ENCODE measurements around the gene DST. TPM values are rescaled to one million over a fixed set of nuclear protein-coding genes. Genes with fewer than 3 reads are reported as not detected.

DST gene
- total and polyA plus RNA-seq, 4 donors = 325 to 525 (median 420) TPM

DNA sequence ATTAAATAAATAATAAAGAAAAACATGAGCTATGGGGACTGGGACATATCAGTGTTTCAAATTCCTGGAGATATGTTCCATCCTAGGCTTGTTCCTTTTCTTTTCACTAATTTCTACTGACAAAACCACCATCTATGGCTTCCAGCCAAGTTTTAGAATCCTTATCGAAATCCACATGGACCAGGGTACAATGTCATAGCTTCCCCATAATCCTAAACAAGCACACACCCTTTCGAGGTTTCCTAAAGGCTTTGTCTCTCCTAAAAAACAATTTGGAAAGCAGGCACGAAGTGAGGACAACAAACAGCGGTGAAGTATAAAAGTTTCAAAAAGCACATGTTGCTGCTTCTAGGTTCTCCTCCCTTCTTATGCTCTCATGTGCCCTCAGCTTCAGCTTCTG lies 13.3 kb upstream of the DST start:
- DNase-seq (ENCODE audit: low read depth in 4 of 6, low spot score in 6 of 6) = no peak
- H3K4me1 ChIP-seq (ENCODE audit: control insufficient read depth, insufficient read depth, low read length) = peaks cover 4% of the 10 kb centered on the region
- H3K4me3 ChIP-seq (ENCODE audit: low read depth, low read length) = no peak overlapping the region
- H3K9me3 ChIP-seq (ENCODE audit: control insufficient read depth, insufficient read depth, low read length) = no peaks in the 10 kb centered on the region
- H3K36me3 ChIP-seq (ENCODE audit: control insufficient read depth, insufficient read depth, low read length) = no peaks in the 10 kb centered on the region
- WGBS (ENCODE audit: insufficient coverage) = 100% methylated on average over 2 of the region's 4 CpGs
- no peak overlapping the region for H3K27ac ChIP-seq (ENCODE audit: low read depth, low read length)
- H3K27me3 ChIP-seq (ENCODE audit: control insufficient read depth, insufficient read depth, low read length) = no peaks in the 10 kb centered on the region

DNA sequence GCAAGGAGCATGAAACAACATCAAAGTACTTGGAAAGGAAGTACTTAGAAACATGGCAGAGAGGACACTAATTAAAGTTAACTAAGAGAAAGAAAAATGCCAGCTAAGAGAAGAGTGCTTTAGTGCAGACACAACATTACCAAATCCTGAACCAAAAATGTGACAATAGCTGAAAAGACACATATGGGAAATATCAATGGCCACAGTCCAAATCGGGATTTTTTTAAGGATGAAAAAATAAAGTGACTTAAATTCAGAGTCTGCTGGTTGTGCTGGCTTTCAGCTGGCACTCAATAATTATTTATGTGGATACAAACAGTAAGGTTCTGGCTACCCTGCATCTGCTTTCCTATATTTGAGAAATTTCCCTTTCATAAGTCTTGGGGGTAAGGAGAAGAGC lies 12.6 kb upstream of the DST start:
- no CpG with 5 or more reads among the region's 1 CpG for WGBS (ENCODE audit: insufficient coverage)
- Histone ChIP-seq H3K4me3 (ENCODE audit: low read depth, low read length) (no peak overlapping the region), H3K9me3 (ENCODE audit: control insufficient read depth, insufficient read depth, low read length) (no peaks in the 10 kb centered on the region), H3K36me3 (ENCODE audit: control insufficient read depth, insufficient read depth, low read length) (no peaks in the 10 kb centered on the region), H3K27me3 (ENCODE audit: control insufficient read depth, insufficient read depth, low read length) (no peaks in the 10 kb centered on the region), H3K27ac (ENCODE audit: low read depth, low read length) (no peak overlapping the region), H3K4me1 (ENCODE audit: control insufficient read depth, insufficient read depth, low read length) (peaks cover 4% of the 10 kb centered on the region)
- no peak for DNase-seq (ENCODE audit: low read depth in 4 of 6, low spot score in 6 of 6)

DNA sequence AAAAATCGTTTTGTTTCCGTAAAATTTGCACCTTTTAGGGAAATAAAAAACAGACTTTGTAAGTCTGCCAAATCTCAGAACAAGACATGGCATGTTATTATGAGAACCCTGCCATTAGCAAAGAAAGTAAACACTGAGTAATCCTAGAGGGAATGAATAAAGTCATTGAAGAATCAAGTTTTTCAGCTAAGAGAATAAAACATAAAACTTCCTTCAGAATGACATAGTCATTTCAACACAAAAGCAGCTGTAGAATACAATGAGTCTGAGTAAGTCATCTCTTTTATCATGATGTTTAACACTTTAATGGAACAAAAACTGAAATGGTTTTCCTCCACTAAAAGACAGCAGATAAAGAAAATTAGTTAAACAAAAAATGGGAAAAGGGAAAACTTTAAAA lies 10.3 kb upstream of the DST start:
- Histone ChIP-seq H3K27me3 (ENCODE audit: control insufficient read depth, insufficient read depth, low read length) (no peaks in the 10 kb centered on the region), H3K4me1 (ENCODE audit: control insufficient read depth, insufficient read depth, low read length) (peaks cover 4% of the 10 kb centered on the region), H3K36me3 (ENCODE audit: control insufficient read depth, insufficient read depth, low read length) (no peaks in the 10 kb centered on the region), H3K27ac (ENCODE audit: low read depth, low read length) (peak overlapping the region; percentile 30), H3K9me3 (ENCODE audit: control insufficient read depth, insufficient read depth, low read length) (no peaks in the 10 kb centered on the region), H3K4me3 (ENCODE audit: low read depth, low read length) (no peak overlapping the region)
- no CpG with 5 or more reads among the region's 2 CpGs for WGBS (ENCODE audit: insufficient coverage)
- DNase-seq (ENCODE audit: low read depth in 4 of 6, low spot score in 6 of 6) = peak in 1 of 6 donors; percentile 14

DNA sequence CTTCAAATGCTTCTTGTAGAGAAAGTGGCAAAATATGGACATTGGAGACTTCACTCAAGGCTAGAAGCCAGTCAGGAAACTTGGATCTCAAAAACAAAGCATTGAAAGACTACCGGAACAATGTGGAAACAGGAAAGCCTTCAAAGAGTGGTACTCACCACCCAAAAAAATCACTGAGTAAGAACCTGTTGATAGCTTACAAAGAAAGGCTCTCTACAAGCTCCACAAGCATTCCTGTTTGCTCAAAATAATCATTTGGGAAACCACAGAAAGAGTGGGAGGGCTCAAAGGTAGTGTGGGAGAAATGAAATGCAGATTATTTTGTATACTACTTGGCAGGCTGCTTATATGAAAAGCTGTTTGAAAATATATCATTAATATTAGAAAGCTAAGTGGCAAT lies 9.5 kb upstream of the DST start:
- Histone ChIP-seq H3K27me3 (ENCODE audit: control insufficient read depth, insufficient read depth, low read length) (no peaks in the 10 kb centered on the region), H3K36me3 (ENCODE audit: control insufficient read depth, insufficient read depth, low read length) (no peaks in the 10 kb centered on the region), H3K4me1 (ENCODE audit: control insufficient read depth, insufficient read depth, low read length) (peaks cover 4% of the 10 kb centered on the region), H3K27ac (ENCODE audit: low read depth, low read length) (no peak overlapping the region), H3K4me3 (ENCODE audit: low read depth, low read length) (no peak overlapping the region), H3K9me3 (ENCODE audit: control insufficient read depth, insufficient read depth, low read length) (no peaks in the 10 kb centered on the region)
- no peak for DNase-seq (ENCODE audit: low read depth in 4 of 6, low spot score in 6 of 6)
- WGBS (ENCODE audit: insufficient coverage) = no CpG with 5 or more reads among the region's 1 CpG

DNA sequence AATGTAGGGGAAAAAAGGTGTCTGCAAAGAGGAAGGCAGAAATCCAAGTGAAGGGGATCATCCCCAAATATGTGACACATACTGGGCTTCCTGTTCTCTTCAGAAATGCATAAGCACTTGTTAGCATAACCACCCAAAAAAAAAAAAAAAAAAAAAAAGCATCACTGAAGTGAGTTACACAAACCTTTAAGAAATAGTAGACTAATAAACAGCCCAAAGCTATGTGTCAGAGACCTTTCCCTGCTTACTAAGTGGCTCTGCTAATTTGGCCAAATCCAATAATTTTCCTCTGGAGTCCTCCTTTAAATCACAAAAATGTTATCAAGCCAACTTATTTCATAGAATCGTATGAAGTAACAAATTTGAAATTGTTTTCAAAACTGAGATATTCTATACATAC lies 7.5 kb upstream of the DST start:
- H3K4me1 ChIP-seq (ENCODE audit: control insufficient read depth, insufficient read depth, low read length) = peaks cover 4% of the 10 kb centered on the region
- DNase-seq (ENCODE audit: low read depth in 4 of 6, low spot score in 6 of 6) = no peak
- no peak overlapping the region for H3K4me3 ChIP-seq (ENCODE audit: low read depth, low read length)
- no peak overlapping the region for H3K27ac ChIP-seq (ENCODE audit: low read depth, low read length)
- no peaks in the 10 kb centered on the region for H3K9me3 ChIP-seq (ENCODE audit: control insufficient read depth, insufficient read depth, low read length)
- H3K27me3 ChIP-seq (ENCODE audit: control insufficient read depth, insufficient read depth, low read length) = no peaks in the 10 kb centered on the region
- H3K36me3 ChIP-seq (ENCODE audit: control insufficient read depth, insufficient read depth, low read length) = no peaks in the 10 kb centered on the region
- no CpG with 5 or more reads among the region's 1 CpG for WGBS (ENCODE audit: insufficient coverage)

DNA sequence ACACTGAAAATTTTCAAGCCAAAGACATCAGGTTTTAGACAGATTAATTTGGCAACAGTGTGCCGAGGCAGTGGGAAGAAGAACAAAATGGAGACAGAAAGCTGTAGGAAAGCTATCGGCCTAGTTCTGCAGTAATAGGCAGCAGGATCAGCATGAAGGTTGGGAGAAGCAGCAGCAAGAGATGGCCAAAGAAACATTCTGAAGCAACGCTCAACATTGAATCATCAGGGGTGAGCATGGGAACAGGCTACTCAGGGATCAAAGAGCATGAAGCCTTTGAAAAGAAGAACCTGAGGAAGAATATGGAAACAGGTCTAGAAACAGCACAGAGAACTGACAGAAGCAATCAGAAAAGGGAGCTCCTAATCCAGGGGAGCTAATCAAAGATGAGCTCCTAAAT lies 7.1 kb upstream of the DST start:
- Histone ChIP-seq H3K27me3 (ENCODE audit: control insufficient read depth, insufficient read depth, low read length) (no peaks in the 10 kb centered on the region), H3K27ac (ENCODE audit: low read depth, low read length) (no peak overlapping the region), H3K4me3 (ENCODE audit: low read depth, low read length) (no peak overlapping the region), H3K36me3 (ENCODE audit: control insufficient read depth, insufficient read depth, low read length) (peaks cover 2% of the 10 kb centered on the region), H3K9me3 (ENCODE audit: control insufficient read depth, insufficient read depth, low read length) (no peaks in the 10 kb centered on the region), H3K4me1 (ENCODE audit: control insufficient read depth, insufficient read depth, low read length) (peaks cover 4% of the 10 kb centered on the region)
- no peak for DNase-seq (ENCODE audit: low read depth in 4 of 6, low spot score in 6 of 6)
- 97% methylated on average over 3 of the region's 3 CpGs for WGBS (ENCODE audit: insufficient coverage)

DNA sequence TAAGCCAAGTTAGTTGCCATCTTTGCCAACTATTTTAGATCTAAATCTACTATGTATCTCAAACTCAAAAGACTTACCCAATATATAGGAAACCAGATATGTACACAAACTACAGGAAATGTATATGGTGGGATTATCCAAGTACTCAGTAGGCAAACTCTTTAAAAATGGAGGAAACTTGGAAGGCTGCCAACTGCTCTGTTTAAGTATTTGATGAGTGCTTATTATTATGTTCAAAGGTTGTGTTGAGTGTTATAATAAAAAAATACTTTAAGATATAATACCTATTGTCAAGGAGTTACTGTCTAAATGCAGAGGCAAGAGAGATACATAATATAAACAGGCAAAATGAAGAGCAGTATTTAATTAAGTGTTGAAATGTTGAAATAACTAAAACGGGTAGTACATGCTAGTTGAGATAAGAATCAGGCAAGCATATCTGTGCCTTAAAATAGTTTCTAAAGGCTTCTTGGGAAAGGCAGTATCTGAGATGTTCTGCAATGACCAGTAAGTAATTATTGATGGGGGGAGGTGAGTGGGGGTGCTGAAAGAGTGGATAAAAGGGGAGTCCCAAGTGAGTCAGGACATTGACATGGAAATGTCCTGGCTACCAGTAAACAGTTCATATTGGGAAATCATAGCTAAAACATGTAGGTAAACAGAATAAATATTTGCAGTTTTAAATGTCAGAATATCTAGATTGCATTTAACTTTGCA lies 6.5 kb upstream of the DST start:
- Histone ChIP-seq H3K4me3 (ENCODE audit: low read depth, low read length) (no peak overlapping the region), H3K27me3 (ENCODE audit: control insufficient read depth, insufficient read depth, low read length) (no peaks in the 10 kb centered on the region), H3K27ac (ENCODE audit: low read depth, low read length) (no peak overlapping the region), H3K4me1 (ENCODE audit: control insufficient read depth, insufficient read depth, low read length) (peaks cover 4% of the 10 kb centered on the region), H3K36me3 (ENCODE audit: control insufficient read depth, insufficient read depth, low read length) (peaks cover 5% of the 10 kb centered on the region), H3K9me3 (ENCODE audit: control insufficient read depth, insufficient read depth, low read length) (no peaks in the 10 kb centered on the region)
- WGBS (ENCODE audit: insufficient coverage) = 90% methylated on average over 1 of the region's 1 CpG
- DNase-seq (ENCODE audit: low read depth in 4 of 6, low spot score in 6 of 6) = no peak

DNA sequence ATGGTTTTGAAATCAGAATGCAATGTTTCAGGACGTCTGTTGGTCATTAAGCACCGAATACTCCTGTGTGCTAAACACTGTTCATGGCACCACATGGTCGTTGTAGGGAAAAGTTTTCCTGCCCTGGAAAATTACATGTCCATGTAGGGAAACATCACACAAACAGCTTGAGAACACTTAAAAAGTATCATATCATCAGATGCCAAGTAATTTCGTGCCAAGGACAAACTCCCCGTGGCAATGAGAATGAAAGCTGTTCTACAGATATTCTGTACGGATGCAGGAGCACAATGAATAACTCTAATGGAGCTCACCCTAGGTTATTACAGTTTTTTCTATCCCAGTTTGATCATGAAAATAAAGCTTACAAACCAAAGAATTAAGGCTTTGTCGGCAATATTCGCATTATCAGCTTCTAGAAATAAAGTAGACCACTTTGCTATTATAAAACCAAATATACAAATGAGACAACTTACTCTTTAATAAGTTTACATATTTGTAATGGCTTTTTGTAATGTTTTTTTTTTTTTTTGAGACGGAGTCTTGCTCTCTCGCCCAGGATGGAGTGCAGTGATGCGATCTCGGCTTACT lies 4.6 kb upstream of the DST start:
- H3K27me3 ChIP-seq (ENCODE audit: control insufficient read depth, insufficient read depth, low read length) = no peaks in the 10 kb centered on the region
- H3K4me1 ChIP-seq (ENCODE audit: control insufficient read depth, insufficient read depth, low read length) = no peaks in the 10 kb centered on the region
- H3K36me3 ChIP-seq (ENCODE audit: control insufficient read depth, insufficient read depth, low read length) = peaks cover 5% of the 10 kb centered on the region
- no peak overlapping the region for H3K27ac ChIP-seq (ENCODE audit: low read depth, low read length)
- WGBS (ENCODE audit: insufficient coverage) = 55% methylated on average over 3 of the region's 12 CpGs
- no peaks in the 10 kb centered on the region for H3K9me3 ChIP-seq (ENCODE audit: control insufficient read depth, insufficient read depth, low read length)
- peak in 1 of 6 donors; percentile 84 for DNase-seq (ENCODE audit: low read depth in 4 of 6, low spot score in 6 of 6)
- H3K4me3 ChIP-seq (ENCODE audit: low read depth, low read length) = no peak overlapping the region

DNA sequence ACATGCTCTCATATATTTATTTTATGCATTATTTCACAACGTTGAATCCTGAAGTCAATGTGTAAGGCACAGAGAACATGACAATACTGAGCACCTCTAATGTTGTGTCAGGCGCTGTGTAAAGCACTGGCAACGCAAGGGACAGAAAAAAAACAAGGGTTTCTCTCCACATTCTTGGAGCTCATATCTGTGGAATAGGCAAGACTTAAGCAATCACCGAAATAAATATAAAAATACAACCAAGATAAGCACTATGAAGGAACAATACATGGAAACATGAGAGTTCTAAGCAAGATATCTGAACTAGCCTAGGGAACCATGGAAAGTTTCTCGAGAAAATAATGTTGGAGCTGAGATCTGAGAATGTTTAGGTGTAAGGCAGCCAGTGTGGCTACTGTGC lies 1.7 kb upstream of the DST start:
- Histone ChIP-seq H3K36me3 (ENCODE audit: control insufficient read depth, insufficient read depth, low read length) (peaks cover 11% of the 10 kb centered on the region), H3K27ac (ENCODE audit: low read depth, low read length) (no peak overlapping the region), H3K4me1 (ENCODE audit: control insufficient read depth, insufficient read depth, low read length) (no peaks in the 10 kb centered on the region), H3K9me3 (ENCODE audit: control insufficient read depth, insufficient read depth, low read length) (no peaks in the 10 kb centered on the region), H3K27me3 (ENCODE audit: control insufficient read depth, insufficient read depth, low read length) (no peaks in the 10 kb centered on the region), H3K4me3 (ENCODE audit: low read depth, low read length) (no peak overlapping the region)
- no peak for DNase-seq (ENCODE audit: low read depth in 4 of 6, low spot score in 6 of 6)
- WGBS (ENCODE audit: insufficient coverage) = 100% methylated on average over 3 of the region's 5 CpGs

DNA sequence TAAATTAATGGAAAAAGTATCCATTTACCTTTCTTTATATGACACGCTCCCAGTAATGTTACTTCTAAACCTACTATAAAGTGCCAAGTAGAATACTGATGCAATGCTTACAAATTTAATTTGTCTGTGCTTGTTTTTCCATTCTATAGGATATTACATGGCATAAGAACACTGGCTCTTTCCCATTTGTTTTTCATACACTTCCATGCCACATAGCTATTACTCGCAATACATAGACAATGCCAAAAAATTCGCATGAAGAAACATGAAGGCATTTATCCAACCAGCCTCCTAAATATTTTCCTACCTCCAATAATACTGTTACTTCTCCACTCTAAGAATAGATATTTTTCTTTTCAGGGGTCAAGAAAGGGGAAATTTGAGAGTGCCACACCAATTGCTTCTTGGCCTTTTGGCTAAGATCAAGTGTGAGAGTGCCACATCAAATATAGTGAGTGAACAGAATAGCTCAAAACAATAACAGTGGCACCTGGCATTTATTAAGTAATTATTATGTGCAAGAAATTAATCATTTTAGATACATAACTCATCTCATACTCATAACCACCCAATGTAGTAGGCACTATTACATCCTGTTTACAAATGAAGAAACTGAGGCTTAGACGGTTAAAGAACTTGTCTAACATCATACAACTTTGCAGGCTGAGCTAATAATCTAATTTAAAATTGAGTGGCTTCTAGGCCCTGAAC lies 845 bp upstream of the DST start:
- Histone ChIP-seq H3K4me1 (ENCODE audit: control insufficient read depth, insufficient read depth, low read length) (no peaks in the 10 kb centered on the region), H3K36me3 (ENCODE audit: control insufficient read depth, insufficient read depth, low read length) (peaks cover 11% of the 10 kb centered on the region), H3K27ac (ENCODE audit: low read depth, low read length) (no peak overlapping the region), H3K27me3 (ENCODE audit: control insufficient read depth, insufficient read depth, low read length) (no peaks in the 10 kb centered on the region), H3K9me3 (ENCODE audit: control insufficient read depth, insufficient read depth, low read length) (no peaks in the 10 kb centered on the region), H3K4me3 (ENCODE audit: low read depth, low read length) (no peak overlapping the region)
- WGBS (ENCODE audit: insufficient coverage) = 100% methylated on average over 1 of the region's 4 CpGs
- DNase-seq (ENCODE audit: low read depth in 4 of 6, low spot score in 6 of 6) = no peak

Data from spinal cord (tissue), 10 donors.